Astrocyte of the cerebellum (primary cell): ENCODE measurements around the gene HOXC9.

ENCODE experiments used
- DNase-seq: peaks from one replicate; pipeline ENCODE4 v3.0.0-alpha.2; 2011; ENCODE audit warnings: low read depth
- H3K4me3 ChIP-seq: 2 replicates; pipeline ENCODE4 v1.5.1; 2011; ENCODE audit warnings: mild to moderate bottlenecking, low read depth, low read length, moderate library complexity
- in situ Hi-C: cut with HindIII; loops from 2 replicates; pipeline ENCODE4 v1.10.0; 2017; ENCODE audit warnings: low sequenced_read_pairs
- TF ChIP-seq, protein P1 (sequence below): IDR thresholded peaks from 2 replicates; pipeline ENCODE4 v1.5.1; 2012; ENCODE audit warnings: low read length, low read depth, moderate library complexity, mild to moderate bottlenecking; ENCODE audit errors: missing control alignments

HOXC9 gene

DNA sequence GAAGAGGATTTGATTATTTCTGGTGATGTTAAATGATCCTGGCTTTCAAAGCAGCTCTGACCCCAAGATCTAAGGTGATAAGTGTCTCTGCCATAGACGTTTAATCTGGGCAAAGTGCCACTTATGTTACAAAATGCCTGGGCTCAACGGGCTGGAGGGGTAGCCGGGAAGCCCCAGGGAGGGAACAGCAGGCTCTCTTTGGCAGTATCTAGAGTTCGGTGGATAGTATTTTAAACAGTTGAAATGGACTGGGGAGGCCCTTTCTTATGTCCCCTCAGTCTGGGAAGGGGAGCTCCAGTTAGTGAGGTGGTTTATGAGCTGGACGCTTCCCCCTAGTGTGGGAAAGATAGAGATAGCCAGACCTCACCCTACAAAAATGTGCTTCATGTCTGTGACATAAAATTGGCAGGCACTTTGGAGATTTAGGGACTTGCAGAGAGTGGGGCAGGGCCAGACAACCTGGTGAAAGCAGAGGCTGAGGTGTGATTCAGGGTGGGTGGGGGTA lies 32.5 kb upstream of the HOXC9 start:
- no peak for DNase-seq
- no peak overlapping the region for H3K4me3 ChIP-seq
- in situ Hi-C loops, result no loop called here
- TF ChIP-seq, protein P1, sequence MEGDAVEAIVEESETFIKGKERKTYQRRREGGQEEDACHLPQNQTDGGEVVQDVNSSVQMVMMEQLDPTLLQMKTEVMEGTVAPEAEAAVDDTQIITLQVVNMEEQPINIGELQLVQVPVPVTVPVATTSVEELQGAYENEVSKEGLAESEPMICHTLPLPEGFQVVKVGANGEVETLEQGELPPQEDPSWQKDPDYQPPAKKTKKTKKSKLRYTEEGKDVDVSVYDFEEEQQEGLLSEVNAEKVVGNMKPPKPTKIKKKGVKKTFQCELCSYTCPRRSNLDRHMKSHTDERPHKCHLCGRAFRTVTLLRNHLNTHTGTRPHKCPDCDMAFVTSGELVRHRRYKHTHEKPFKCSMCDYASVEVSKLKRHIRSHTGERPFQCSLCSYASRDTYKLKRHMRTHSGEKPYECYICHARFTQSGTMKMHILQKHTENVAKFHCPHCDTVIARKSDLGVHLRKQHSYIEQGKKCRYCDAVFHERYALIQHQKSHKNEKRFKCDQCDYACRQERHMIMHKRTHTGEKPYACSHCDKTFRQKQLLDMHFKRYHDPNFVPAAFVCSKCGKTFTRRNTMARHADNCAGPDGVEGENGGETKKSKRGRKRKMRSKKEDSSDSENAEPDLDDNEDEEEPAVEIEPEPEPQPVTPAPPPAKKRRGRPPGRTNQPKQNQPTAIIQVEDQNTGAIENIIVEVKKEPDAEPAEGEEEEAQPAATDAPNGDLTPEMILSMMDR, result no peak

DNA sequence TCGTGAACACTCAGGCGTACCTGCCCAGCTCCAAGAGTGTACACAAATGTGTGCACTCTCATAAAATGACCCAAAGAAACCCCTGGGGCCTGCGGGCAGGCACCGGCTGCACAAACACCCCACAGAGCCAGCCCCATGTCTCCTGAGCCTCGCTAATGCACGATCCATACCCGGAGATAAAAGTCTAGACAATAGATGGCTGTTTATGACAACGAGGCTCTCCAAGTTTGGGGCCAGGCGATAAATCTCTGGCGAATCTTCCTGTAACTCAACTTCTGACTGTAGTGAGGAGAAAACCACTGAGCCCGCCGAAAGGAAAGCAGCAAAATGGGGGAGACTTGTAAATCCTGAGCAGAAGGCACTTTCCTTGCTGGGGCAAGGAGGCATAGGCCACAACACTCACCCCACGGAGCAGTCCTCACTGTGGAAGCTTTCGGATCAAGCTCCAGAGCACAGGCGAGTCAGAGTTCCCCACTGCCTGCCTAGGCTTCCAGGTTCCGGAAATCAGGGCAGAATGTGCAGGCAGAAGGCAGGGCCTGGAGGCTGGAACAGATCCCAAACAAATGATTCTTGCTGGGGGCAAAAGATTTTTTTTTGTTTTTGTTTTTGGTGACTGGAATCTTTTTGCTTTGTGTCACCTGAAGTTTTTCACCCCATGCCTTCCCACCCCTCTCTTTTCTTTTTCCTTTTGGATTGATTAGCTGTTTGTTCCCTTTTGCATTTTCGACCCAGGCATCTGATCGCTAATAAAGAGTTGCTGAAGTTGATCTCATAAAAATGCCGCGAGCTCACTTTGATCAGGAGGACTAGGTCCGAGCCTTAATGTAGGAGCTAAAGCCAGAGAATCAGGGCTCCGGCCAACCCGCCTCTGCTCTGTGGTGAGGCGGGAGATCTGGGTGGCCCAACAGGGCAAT lies 31.5 kb upstream of the HOXC9 start:
- in situ Hi-C loops, result no loop called here
- TF ChIP-seq, protein P1, result no peak
- no peak for DNase-seq
- H3K4me3 ChIP-seq, result no peak overlapping the region

DNA sequence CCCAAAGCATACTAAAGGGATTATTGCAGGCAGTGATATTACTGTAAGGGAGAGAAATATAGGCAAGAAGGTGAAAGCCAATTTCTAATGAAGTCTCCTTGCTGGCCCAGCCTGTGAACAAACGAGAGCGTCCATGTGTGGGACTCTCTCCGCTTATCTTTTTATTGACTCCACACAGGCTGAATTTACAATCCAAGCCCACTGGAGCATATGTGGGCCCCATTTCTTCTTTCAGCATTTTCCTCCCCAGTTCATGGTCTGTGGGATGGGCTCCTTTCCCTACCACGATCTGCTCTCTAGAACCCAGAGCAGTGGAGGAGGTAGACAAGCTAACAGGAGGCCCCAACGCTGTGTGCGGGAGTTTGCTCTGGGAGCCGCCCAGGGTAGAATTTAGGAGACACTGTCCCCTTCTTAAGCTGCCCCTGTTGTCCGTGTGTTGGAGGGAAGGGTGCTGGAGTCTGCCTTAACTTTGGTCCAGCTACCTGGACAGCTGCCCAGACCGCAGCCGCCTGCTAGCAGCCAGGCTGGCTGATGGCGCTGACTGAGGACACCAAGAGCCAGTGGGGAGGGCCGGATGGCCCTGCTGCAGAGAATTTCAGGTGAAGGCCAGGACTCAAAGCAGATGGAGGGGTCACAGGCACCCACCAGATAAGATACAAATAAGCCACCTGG lies 30.2 kb upstream of the HOXC9 start:
- DNase-seq, result no peak
- TF ChIP-seq, protein P1, result no peak
- no peak overlapping the region for H3K4me3 ChIP-seq
- in situ Hi-C loops, result no loop called here

DNA sequence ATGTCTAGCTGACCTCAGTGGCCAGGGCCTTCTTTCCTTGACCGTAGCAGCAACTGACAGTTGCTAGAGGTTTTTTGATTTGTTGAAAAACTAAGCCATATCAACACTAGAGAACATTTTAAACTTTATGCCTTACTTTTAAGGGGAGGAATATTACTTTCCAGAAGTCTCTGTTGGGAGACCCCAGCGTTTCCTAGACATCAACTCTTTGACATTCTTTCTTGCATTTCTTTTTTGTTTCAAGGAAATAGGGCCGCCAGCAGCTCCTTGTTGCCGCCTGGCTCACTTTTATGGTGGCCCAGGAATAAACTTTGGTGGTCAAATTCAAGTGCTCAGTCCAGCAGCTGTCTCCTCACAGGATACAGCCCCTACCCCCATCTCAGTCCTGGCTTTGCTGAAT lies 29.5 kb upstream of the HOXC9 start:
- TF ChIP-seq, protein P1, result no peak
- H3K4me3 ChIP-seq, result no peak overlapping the region
- in situ Hi-C loops, result no loop called here
- DNase-seq, result no peak

DNA sequence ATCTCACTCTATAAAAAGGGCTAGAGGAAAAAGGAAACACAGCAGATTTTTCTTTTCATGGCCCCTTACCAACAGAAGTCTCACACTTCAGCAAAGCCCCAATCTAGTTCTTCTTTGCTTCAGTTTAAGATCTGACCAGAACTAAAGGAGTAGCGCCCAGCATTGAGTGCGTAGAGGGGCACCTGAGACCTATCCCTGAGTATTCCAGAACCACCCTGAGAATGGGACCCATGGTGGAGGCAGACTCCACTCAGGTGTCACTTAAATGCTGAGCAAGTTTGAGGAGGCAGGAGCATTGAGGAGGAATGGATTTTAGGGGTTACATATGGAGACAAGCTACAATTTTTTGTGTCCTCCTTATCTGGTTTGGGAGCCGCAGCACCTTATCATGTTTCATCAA lies 28.8 kb upstream of the HOXC9 start:
- DNase-seq, result no peak
- in situ Hi-C loops, result no loop called here
- TF ChIP-seq, protein P1, result no peak
- H3K4me3 ChIP-seq, result no peak overlapping the region

DNA sequence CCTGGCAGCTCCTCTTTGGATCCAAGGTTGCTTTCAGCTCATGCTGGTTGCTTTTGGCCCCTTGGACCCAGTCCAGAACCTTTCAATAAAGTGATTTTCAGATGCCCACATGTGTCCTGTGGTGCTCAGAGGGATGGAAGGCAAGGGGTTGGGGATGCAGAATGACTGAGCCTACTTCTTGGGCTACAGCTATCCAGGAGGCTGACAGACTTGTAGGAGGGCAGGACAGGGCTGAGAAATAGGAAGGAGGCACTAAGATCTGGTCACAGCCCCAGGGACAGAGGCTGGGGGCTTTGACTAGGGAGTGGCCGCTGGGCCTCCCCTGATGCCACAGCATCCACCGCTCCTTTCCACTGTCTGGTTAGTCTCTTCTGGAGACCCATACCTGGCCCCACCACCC lies 28.3 kb upstream of the HOXC9 start:
- no peak for DNase-seq
- TF ChIP-seq, protein P1, result no peak
- no peak overlapping the region for H3K4me3 ChIP-seq
- in situ Hi-C loops, result no loop called here
